GM12873 (cell line): Measurements from ENCODE around the gene RPS10.

Experiments
- TF ChIP-seq, protein P1 (sequence below): IDR thresholded peaks from 2 replicates; pipeline ENCODE4 v1.5.1; 2012; ENCODE audit warnings: low read depth, mild to moderate bottlenecking, moderate library complexity, low read length, control low read depth; ENCODE audit not compliant: insufficient read depth; ENCODE audit errors: missing control alignments

RPS10 gene

DNA sequence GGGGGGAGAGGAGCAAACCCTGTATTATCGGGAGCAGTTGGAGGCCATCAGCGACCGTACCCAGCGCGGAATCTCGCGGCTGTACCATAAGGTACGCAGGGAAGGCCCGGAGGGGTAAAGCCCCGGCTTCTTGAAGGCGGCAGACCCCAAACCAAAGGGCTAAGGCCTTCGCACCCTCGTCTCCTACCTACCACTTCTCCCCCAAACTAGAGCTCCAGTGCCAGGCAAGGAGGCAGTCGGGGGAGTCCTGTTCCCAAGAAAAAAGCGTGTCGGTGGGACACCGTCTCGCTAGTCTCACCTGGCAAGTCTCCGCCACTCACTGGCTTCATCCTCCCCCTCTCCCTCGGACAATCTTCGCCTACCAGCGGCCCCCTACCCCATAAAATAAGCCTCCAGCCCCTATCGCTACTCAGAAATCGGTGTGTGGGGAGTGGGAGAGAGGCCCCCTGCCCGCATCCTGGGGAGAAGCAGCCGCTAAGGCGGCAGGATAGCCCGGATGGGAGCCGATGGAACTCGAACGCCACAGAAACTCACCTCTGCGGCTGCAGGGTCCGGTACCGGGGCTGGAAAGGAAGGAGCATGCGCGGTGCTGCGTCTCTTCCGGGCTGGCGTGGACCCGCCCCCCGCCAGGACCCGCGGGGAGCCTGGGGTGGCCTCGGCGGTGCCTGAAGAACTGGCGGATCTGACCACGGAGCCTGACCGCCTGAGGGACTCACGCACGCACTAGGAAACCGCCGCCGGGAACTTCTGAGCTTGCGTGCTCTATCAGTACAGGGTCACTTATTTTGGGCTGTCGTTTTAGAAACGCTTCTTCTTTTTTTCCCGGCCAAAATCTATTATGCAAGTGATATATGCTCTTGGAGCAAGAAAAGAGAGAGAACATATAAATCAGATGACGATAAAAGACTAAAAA, at the start of gene RPS10:
RPS10 (minus strand) TSS at position 572 of the 913 bp plus-strand sequence. CDS start 848 bp downstream, outside the sequence.
- TF ChIP-seq, protein P1, sequence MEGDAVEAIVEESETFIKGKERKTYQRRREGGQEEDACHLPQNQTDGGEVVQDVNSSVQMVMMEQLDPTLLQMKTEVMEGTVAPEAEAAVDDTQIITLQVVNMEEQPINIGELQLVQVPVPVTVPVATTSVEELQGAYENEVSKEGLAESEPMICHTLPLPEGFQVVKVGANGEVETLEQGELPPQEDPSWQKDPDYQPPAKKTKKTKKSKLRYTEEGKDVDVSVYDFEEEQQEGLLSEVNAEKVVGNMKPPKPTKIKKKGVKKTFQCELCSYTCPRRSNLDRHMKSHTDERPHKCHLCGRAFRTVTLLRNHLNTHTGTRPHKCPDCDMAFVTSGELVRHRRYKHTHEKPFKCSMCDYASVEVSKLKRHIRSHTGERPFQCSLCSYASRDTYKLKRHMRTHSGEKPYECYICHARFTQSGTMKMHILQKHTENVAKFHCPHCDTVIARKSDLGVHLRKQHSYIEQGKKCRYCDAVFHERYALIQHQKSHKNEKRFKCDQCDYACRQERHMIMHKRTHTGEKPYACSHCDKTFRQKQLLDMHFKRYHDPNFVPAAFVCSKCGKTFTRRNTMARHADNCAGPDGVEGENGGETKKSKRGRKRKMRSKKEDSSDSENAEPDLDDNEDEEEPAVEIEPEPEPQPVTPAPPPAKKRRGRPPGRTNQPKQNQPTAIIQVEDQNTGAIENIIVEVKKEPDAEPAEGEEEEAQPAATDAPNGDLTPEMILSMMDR, result no peak

GRCh38 chr6:34475238-34475682, 49.4 kb upstream of the RPS10 start:
- TF ChIP-seq, protein P1, result no peak

GRCh38 chr6:34474754-34475153, 48.9 kb upstream of the RPS10 start:
- TF ChIP-seq, protein P1, result no peak

DNA sequence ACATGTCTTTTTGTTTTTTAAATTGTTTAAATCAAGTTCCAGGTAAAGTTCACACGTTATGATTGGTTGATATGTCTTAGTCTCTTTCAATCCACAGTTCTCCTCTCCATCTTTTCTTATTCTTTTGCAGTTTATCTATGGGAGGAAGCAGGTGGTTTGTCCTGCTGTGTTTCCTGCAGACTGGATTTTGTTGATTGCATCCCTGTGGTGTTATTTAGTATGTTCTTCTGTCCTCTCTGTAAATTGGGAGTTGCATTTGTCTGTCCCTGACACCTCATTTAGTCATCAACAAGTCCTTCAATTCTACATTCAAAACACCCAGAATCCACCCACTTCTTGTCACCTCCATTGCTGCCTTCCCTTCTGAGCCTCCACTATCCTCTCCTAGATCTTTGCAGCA, 48.1 kb upstream of the RPS10 start:
- TF ChIP-seq, protein P1, result no peak

GRCh38 chr6:34472425-34472824, 46.6 kb upstream of the RPS10 start:
- TF ChIP-seq, protein P1, result no peak

- TF ChIP-seq, protein P1, result no peak
Measured at GRCh38 chr6:34469499-34469898, 43.6 kb upstream of the RPS10 start.

DNA sequence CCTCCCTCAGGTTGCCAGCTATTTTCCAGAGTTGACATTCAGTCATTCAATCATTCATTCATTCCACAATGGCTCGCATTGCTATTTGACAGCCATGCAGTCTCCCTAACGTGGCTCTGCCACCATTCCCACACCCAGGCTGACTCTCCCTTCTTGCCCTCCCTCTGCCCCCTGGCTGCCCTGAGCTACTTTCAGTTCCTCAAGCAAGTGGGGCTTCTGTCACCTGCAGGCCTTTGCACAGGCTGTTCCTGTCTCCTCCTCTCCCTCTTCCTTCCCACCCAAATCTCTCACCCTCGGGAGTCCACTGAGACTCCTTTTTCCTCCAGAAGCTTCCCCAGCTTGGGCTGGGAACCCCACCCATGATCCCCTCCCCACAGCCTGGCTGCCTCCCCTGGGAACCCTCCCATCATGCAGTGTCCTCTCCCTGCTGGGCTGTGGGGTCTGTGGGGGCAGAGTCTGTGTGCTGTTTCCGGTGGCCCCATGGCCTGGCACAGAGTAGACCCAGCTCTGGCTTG, 42.6 kb upstream of the RPS10 start:
- TF ChIP-seq, protein P1, result no peak
